PC-3 (cell line): ENCODE measurements around the gene SVIL.

Experiments
- CTCF ChIP-seq: fragments of 300-600 bp; sonication (generic); conservative IDR thresholded peaks from 2 replicates; pipeline ENCODE4 v1.5.1; 2017; ENCODE audit warnings: antibody characterized with exemption, low read depth, mild to moderate bottlenecking, low read length
- EZH2 ChIP-seq: fragments of 300-600 bp; sonication (generic); IDR thresholded peaks from one replicate; pipeline ENCODE4 v1.6.1; 2017; ENCODE audit warnings: antibody characterized with exemption, mild to moderate bottlenecking, low read length; ENCODE audit not compliant: unreplicated experiment
- EZH2phosphoT487 ChIP-seq: fragments of 300-600 bp; sonication (generic); IDR thresholded peaks from 2 replicates; pipeline ENCODE4 v1.6.1; 2018; ENCODE audit warnings: mild to moderate bottlenecking, antibody characterized with exemption, low read length, borderline replicate concordance

GRCh38 chr10:29486433-29486832 is 148.3 kb downstream of the SVIL start:
- no peak for TF ChIP-seq CTCF
- no peak for TF ChIP-seq EZH2
- TF ChIP-seq EZH2phosphoT487, result no peak
